ENCODE measurements around the gene VSIG10.

DNA sequence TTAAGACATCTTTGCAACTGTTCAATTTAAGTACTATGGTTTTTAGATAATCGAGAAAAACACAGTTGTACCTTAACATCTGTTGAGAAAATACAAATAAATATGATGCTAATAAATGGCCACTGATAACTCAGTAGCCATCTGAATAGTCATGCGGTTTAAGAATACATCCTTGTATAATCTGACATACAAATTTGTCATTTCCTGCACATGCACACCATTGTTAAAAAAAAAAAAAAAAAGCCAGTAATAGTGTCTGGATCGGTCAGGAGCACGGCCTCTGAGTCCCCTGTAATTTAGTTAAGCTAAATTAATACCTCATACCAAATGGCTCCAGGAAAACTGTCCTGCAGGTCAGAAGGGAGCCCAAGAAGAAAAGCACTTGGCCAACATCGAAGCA, 70.5 kb downstream of the VSIG10 start:
- TF ChIP-seq, protein P1, sequence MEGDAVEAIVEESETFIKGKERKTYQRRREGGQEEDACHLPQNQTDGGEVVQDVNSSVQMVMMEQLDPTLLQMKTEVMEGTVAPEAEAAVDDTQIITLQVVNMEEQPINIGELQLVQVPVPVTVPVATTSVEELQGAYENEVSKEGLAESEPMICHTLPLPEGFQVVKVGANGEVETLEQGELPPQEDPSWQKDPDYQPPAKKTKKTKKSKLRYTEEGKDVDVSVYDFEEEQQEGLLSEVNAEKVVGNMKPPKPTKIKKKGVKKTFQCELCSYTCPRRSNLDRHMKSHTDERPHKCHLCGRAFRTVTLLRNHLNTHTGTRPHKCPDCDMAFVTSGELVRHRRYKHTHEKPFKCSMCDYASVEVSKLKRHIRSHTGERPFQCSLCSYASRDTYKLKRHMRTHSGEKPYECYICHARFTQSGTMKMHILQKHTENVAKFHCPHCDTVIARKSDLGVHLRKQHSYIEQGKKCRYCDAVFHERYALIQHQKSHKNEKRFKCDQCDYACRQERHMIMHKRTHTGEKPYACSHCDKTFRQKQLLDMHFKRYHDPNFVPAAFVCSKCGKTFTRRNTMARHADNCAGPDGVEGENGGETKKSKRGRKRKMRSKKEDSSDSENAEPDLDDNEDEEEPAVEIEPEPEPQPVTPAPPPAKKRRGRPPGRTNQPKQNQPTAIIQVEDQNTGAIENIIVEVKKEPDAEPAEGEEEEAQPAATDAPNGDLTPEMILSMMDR (IDR thresholded peaks at IDR 0.05): no peak
- TF ChIP-seq POLR2A (IDR thresholded peaks at IDR 0.05): no peak
- no peak for TF ChIP-seq EP300 (IDR thresholded peaks at IDR 0.05)
- no peak for TF ChIP-seq POLR2AphosphoS5 (IDR thresholded peaks at IDR 0.05)
